ENCODE measurements around the gene CREBL2.

DNA sequence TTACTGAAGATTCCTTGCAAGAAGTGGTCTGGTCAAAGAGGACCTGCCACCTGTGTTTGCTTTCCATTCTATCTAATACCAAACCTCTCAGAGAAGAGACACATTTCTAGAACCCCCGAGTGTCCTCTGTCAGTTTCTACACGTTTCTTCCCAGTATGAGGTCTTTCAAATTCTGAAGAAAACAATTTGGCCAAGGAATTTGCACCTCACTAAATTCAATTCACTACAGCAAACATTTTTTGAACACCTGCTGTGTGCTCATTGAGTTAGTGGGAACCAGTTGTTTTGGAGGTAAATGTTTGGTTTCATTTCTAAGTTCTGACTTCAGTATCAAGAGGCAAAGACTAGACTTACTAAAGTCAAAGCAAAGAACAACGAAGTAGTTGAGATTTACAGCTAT, 64.9 kb downstream of the CREBL2 start:
- TF ChIP-seq, protein P1, sequence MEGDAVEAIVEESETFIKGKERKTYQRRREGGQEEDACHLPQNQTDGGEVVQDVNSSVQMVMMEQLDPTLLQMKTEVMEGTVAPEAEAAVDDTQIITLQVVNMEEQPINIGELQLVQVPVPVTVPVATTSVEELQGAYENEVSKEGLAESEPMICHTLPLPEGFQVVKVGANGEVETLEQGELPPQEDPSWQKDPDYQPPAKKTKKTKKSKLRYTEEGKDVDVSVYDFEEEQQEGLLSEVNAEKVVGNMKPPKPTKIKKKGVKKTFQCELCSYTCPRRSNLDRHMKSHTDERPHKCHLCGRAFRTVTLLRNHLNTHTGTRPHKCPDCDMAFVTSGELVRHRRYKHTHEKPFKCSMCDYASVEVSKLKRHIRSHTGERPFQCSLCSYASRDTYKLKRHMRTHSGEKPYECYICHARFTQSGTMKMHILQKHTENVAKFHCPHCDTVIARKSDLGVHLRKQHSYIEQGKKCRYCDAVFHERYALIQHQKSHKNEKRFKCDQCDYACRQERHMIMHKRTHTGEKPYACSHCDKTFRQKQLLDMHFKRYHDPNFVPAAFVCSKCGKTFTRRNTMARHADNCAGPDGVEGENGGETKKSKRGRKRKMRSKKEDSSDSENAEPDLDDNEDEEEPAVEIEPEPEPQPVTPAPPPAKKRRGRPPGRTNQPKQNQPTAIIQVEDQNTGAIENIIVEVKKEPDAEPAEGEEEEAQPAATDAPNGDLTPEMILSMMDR (IDR thresholded peaks at IDR 0.05), result no peak
- TF ChIP-seq POLR2A (IDR thresholded peaks at IDR 0.05), result no peak
- TF ChIP-seq POLR2AphosphoS5 (IDR thresholded peaks at IDR 0.05), result no peak

Measured in breast epithelium (tissue), 3 donors.